ENCODE data around the gene KRTAP1-4.

Gene KRTAP1-4

DNA sequence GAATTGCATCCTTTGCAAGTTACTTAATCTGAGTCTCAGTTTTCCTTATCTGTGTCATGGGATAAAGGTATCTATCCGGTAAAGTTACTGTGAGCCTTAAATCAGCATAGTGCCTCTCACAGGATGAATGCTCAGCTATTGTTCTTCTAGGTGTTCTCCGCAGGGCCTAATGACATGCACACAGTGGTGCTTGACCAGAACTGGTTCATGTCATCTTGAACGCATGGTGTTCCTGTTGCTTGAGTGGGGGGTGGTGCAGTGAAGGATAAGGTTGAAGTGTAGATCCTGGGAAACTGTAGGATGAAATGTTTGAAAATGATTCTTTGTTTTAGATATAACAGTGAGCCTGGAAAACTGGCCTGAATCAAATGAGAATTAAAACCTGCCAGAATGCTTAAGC, 49.9 kb downstream of the KRTAP1-4 start:
- FAIRE-seq (no peak), DNase-seq (ENCODE audit: insufficient read length, low spot score) (no peak)
- TF ChIP-seq POLR2A (IDR thresholded peaks at IDR 0.05; ENCODE audit: low read depth, low read length) = no peak
